ENCODE results near the gene CCND2. TPM values are rescaled to one million over a fixed set of nuclear protein-coding genes. Genes with fewer than 3 reads are reported as not detected.

CCND2 gene
- total RNA-seq, 1 experiment from 2014 or later, result 194 TPM

GRCh38 chr12:4303750-4304149 lies 30.2 kb downstream of the CCND2 start (continued):
- TF ChIP-seq, protein P1, sequence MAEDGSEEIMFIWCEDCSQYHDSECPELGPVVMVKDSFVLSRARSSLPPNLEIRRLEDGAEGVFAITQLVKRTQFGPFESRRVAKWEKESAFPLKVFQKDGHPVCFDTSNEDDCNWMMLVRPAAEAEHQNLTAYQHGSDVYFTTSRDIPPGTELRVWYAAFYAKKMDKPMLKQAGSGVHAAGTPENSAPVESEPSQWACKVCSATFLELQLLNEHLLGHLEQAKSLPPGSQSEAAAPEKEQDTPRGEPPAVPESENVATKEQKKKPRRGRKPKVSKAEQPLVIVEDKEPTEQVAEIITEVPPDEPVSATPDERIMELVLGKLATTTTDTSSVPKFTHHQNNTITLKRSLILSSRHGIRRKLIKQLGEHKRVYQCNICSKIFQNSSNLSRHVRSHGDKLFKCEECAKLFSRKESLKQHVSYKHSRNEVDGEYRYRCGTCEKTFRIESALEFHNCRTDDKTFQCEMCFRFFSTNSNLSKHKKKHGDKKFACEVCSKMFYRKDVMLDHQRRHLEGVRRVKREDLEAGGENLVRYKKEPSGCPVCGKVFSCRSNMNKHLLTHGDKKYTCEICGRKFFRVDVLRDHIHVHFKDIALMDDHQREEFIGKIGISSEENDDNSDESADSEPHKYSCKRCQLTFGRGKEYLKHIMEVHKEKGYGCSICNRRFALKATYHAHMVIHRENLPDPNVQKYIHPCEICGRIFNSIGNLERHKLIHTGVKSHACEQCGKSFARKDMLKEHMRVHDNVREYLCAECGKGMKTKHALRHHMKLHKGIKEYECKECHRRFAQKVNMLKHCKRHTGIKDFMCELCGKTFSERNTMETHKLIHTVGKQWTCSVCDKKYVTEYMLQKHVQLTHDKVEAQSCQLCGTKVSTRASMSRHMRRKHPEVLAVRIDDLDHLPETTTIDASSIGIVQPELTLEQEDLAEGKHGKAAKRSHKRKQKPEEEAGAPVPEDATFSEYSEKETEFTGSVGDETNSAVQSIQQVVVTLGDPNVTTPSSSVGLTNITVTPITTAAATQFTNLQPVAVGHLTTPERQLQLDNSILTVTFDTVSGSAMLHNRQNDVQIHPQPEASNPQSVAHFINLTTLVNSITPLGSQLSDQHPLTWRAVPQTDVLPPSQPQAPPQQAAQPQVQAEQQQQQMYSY (CRISPR knock-in tag; IDR thresholded peaks at IDR 0.05), result no peak
- TF ChIP-seq GTF2I (CRISPR knock-in tag; conservative IDR thresholded peaks at IDR 0.05) (no peak), GABPB1 (CRISPR knock-in tag; IDR thresholded peaks at IDR 0.05) (no peak), HMGA2 (CRISPR knock-in tag; IDR thresholded peaks at IDR 0.05) (no peak)

GRCh38 chr12:4307593-4308333 lies 34.2 kb downstream of the CCND2 start:
- POLR2A ChIA-PET, result no interaction called here
- TF ChIP-seq ZMAT4 (CRISPR knock-in tag; IDR thresholded peaks at IDR 0.05) (0 out of 2 replicates have a peak, but pooled peaks have one; percentile 1), ZNF281 (CRISPR knock-in tag; IDR thresholded peaks at IDR 0.05) (no peak), CTCF (IDR thresholded peaks at IDR 0.05) (peak; percentile 58), ZNF121 (CRISPR knock-in tag; IDR thresholded peaks at IDR 0.05) (0 out of 2 replicates have a peak, but pooled peaks have one; percentile 28), CREB1 (CRISPR knock-in tag; IDR thresholded peaks at IDR 0.05) (no peak), RELA (CRISPR knock-in tag; IDR thresholded peaks at IDR 0.05; ENCODE audit: borderline replicate concordance) (no peak)
- TF ChIP-seq, protein P2, sequence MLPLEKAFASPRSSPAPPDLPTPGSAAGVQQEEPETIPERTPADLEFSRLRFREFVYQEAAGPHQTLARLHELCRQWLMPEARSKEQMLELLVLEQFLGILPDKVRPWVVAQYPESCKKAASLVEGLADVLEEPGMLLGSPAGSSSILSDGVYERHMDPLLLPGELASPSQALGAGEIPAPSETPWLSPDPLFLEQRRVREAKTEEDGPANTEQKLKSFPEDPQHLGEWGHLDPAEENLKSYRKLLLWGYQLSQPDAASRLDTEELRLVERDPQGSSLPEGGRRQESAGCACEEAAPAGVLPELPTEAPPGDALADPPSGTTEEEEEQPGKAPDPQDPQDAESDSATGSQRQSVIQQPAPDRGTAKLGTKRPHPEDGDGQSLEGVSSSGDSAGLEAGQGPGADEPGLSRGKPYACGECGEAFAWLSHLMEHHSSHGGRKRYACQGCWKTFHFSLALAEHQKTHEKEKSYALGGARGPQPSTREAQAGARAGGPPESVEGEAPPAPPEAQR (CRISPR knock-in tag; IDR thresholded peaks at IDR 0.05), result no peak
- TF ChIP-seq, protein P3, sequence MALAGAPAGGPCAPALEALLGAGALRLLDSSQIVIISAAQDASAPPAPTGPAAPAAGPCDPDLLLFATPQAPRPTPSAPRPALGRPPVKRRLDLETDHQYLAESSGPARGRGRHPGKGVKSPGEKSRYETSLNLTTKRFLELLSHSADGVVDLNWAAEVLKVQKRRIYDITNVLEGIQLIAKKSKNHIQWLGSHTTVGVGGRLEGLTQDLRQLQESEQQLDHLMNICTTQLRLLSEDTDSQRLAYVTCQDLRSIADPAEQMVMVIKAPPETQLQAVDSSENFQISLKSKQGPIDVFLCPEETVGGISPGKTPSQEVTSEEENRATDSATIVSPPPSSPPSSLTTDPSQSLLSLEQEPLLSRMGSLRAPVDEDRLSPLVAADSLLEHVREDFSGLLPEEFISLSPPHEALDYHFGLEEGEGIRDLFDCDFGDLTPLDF (CRISPR knock-in tag; IDR thresholded peaks at IDR 0.05), result no peak
- TF ChIP-seq, protein P4, sequence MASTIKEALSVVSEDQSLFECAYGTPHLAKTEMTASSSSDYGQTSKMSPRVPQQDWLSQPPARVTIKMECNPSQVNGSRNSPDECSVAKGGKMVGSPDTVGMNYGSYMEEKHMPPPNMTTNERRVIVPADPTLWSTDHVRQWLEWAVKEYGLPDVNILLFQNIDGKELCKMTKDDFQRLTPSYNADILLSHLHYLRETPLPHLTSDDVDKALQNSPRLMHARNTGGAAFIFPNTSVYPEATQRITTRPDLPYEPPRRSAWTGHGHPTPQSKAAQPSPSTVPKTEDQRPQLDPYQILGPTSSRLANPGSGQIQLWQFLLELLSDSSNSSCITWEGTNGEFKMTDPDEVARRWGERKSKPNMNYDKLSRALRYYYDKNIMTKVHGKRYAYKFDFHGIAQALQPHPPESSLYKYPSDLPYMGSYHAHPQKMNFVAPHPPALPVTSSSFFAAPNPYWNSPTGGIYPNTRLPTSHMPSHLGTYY (CRISPR knock-in tag; IDR thresholded peaks at IDR 0.05), result no peak
- TF ChIP-seq, protein P5, sequence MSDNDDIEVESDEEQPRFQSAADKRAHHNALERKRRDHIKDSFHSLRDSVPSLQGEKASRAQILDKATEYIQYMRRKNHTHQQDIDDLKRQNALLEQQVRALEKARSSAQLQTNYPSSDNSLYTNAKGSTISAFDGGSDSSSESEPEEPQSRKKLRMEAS (CRISPR knock-in tag; IDR thresholded peaks at IDR 0.05), result peak; percentile 78; the same call in 1 of the 2 replicates
- TF ChIP-seq, protein P6, sequence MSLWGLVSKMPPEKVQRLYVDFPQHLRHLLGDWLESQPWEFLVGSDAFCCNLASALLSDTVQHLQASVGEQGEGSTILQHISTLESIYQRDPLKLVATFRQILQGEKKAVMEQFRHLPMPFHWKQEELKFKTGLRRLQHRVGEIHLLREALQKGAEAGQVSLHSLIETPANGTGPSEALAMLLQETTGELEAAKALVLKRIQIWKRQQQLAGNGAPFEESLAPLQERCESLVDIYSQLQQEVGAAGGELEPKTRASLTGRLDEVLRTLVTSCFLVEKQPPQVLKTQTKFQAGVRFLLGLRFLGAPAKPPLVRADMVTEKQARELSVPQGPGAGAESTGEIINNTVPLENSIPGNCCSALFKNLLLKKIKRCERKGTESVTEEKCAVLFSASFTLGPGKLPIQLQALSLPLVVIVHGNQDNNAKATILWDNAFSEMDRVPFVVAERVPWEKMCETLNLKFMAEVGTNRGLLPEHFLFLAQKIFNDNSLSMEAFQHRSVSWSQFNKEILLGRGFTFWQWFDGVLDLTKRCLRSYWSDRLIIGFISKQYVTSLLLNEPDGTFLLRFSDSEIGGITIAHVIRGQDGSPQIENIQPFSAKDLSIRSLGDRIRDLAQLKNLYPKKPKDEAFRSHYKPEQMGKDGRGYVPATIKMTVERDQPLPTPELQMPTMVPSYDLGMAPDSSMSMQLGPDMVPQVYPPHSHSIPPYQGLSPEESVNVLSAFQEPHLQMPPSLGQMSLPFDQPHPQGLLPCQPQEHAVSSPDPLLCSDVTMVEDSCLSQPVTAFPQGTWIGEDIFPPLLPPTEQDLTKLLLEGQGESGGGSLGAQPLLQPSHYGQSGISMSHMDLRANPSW (CRISPR knock-in tag; conservative IDR thresholded peaks at IDR 0.05; ENCODE audit: low read depth), result no peak

More at GRCh38 chr12:4307593-4308333, 34.2 kb downstream of the CCND2 start:
- H3K9me3 Mint-ChIP-seq, result no peaks in the 10 kb centered on the region
- peak overlapping the region; percentile 64 for H3K4me3 Mint-ChIP-seq
- peak; percentile 86 for DNase-seq (ENCODE audit: low spot score)
- peaks cover 26% of the 10 kb centered on the region for H3K4me1 Mint-ChIP-seq
- peak; percentile 97 for ATAC-seq
- peaks cover 27% of the 10 kb centered on the region for H3K36me3 Mint-ChIP-seq
- H3K27ac Mint-ChIP-seq, result peak overlapping the region; percentile 88
- no peaks in the 10 kb centered on the region for H3K27me3 Mint-ChIP-seq (ENCODE audit: low read depth)
- CTCF ChIA-PET, result interaction anchor here (0.6 to 2.9 kb wide), 5 partner anchors 13 to 435 kb away, joined by 3 to 10 read pairs (median 4); partner anchors contain the start of genes PARP11 and TIGAR
